Pulmonary artery endothelial cell (primary cell): ENCODE results near the gene PCDHA13. TPM values are rescaled to one million over a fixed set of nuclear protein-coding genes. Genes with fewer than 3 reads are reported as not detected.

ENCODE experiments used
- total RNA-seq: library from RNA; depleted of rRNA; stranded (reverse); fragments of >200 nt; gene quantifications from 2 replicates; pipeline ENCODE4 v1.2.3, GENCODE V29; 2014

The PCDHA13 gene
- total RNA-seq, 1 donor from 2014 or later: under 0.01 TPM

Other genes with a start within 250 kb of the PCDHA13 start
- 0.26 and 0.49 TPM in 2 replicates for gene CD14, start 248.9 kb upstream of the PCDHA13 start, total RNA-seq
- 13.5 and 13.9 TPM in 2 replicates for gene TMCO6, start 242.7 kb upstream of the PCDHA13 start, total RNA-seq
- 40.1 and 48.5 TPM in 2 replicates for gene NDUFA2, start 234.5 kb upstream of the PCDHA13 start, total RNA-seq
- 77.4 and 95.0 TPM in 2 replicates for gene IK, start 234.3 kb upstream of the PCDHA13 start, total RNA-seq
- gene WDR55, start 217.2 kb upstream of the PCDHA13 start, total RNA-seq: 29.9 and 39.3 TPM in 2 replicates
- 0.13 and 0.28 TPM in 2 replicates for gene DND1, start 208.5 kb upstream of the PCDHA13 start, total RNA-seq
- gene HARS1, start 190.8 kb upstream of the PCDHA13 start, total RNA-seq: 92.7 and 110 TPM in 2 replicates
- gene HARS2, start 190.7 kb upstream of the PCDHA13 start, total RNA-seq: 26.9 and 39.8 TPM in 2 replicates
- 53.5 and 75.7 TPM in 2 replicates for gene ZMAT2, start 181.7 kb upstream of the PCDHA13 start, total RNA-seq
- 0.04 TPM in 1 of 2 replicates, not detected in the other for gene PCDHA1, start 96.0 kb upstream of the PCDHA13 start, total RNA-seq
- 0.07 and 0.21 TPM in 2 replicates for gene PCDHA2, start 87.3 kb upstream of the PCDHA13 start, total RNA-seq
- gene PCDHA3, start 81.1 kb upstream of the PCDHA13 start, total RNA-seq: 0.18 and 0.26 TPM in 2 replicates
- gene PCDHA4, start 75.1 kb upstream of the PCDHA13 start, total RNA-seq: 0.26 and 0.42 TPM in 2 replicates
- 0.04 and 0.07 TPM in 2 replicates for gene PCDHA5, start 60.5 kb upstream of the PCDHA13 start, total RNA-seq
- gene PCDHA6, start 54.2 kb upstream of the PCDHA13 start, total RNA-seq: 0.40 and 0.88 TPM in 2 replicates
- gene PCDHA7, start 47.9 kb upstream of the PCDHA13 start, total RNA-seq: 0.25 and 0.33 TPM in 2 replicates
- gene PCDHA8, start 40.9 kb upstream of the PCDHA13 start, total RNA-seq: under 0.01 and 0.04 TPM in 2 replicates
- gene PCDHA9, start 33.7 kb upstream of the PCDHA13 start, total RNA-seq: 0.04 TPM in 1 of 2 replicates, not detected in the other
- gene PCDHA10, start 26.2 kb upstream of the PCDHA13 start, total RNA-seq: 0.07 and 0.35 TPM in 2 replicates
- 0.04 and 0.07 TPM in 2 replicates for gene PCDHA11, start 13.2 kb upstream of the PCDHA13 start, total RNA-seq
- 0.07 TPM in 1 of 2 replicates, not detected in the other for gene PCDHA12, start 6.8 kb upstream of the PCDHA13 start, total RNA-seq
- 0.07 TPM in 2 replicates for gene PCDHAC1, start 44.2 kb downstream of the PCDHA13 start, total RNA-seq
- 2.0 and 2.5 TPM in 2 replicates for gene PCDHAC2, start 84.4 kb downstream of the PCDHA13 start, total RNA-seq
- gene PCDHB1, start 169.2 kb downstream of the PCDHA13 start, total RNA-seq: not detected in 2 replicates
- 1.4 and 2.9 TPM in 2 replicates for gene PCDHB2, start 212.5 kb downstream of the PCDHA13 start, total RNA-seq
- gene PCDHB3, start 218.3 kb downstream of the PCDHA13 start, total RNA-seq: 0.20 and 0.35 TPM in 2 replicates
- gene PCDHB4, start 239.7 kb downstream of the PCDHA13 start, total RNA-seq: 0.04 and 0.07 TPM in 2 replicates